HEK293 (cell line): ENCODE results near the gene SNCG.

ENCODE experiments used
- CTCF ChIA-PET: fragments of 350-600 bp; formaldehyde crosslinking; extraction: SDS; loops from one replicate; lab custom pipeline; 2021; ENCODE audit warnings: antibody characterized with exemption; lab: Yijun Ruan, JAX
- POLR2A ChIA-PET: fragments of 300-600 bp; formaldehyde crosslinking; extraction: SDS; loops from one replicate; lab custom pipeline; 2020; ENCODE audit warnings: antibody characterized with exemption, inconsistent platforms; lab: Yijun Ruan, JAX
- H3K27ac ChIP-seq: fragments of 200-500 bp; sonication (Bioruptor generic); 2 replicates; pipeline ENCODE4 v1.5.1; 2014; ENCODE audit warnings: low read depth, low read length, control low read depth, inconsistent platforms; ENCODE audit errors: extremely low read depth
- H3K36me3 ChIP-seq, 2 experiments: fragments of 200-500 bp in 1 of 2; sonication (Bioruptor generic) in 1 of 2; 1 replicate in 1 of 2; 2 replicates in 1 of 2; pipeline ENCODE4 v1.5.1; 2014 to 2017; ENCODE audit warnings: inconsistent platforms in 2 of 2, low read length in 2 of 2; ENCODE audit not compliant: control insufficient read depth in 2 of 2, insufficient read depth in 1 of 2
- H3K4me1 ChIP-seq: fragments of 200-500 bp; sonication (Bioruptor generic); 2 replicates; pipeline ENCODE4 v1.5.1; 2014; ENCODE audit warnings: mild to moderate bottlenecking, low read length, inconsistent platforms; ENCODE audit not compliant: control insufficient read depth, insufficient read depth
- H3K4me3 ChIP-seq: 2 replicates; pipeline ENCODE4 v1.5.1; 2011; ENCODE audit warnings: low read depth, mild to moderate bottlenecking, control low read depth, low read length, moderate library complexity
- H3K9me3 ChIP-seq: fragments of 200-500 bp; sonication (Bioruptor generic); 2 replicates; pipeline ENCODE4 v1.5.1; 2014; ENCODE audit warnings: low read depth, low read length, inconsistent platforms; ENCODE audit not compliant: control insufficient read depth, insufficient read depth
- ELK4 ChIP-seq: IDR thresholded peaks from 2 replicates; pipeline ENCODE4 v1.6.1; 2011; ENCODE audit warnings: mild to moderate bottlenecking, low read depth, low read length, borderline replicate concordance
- GLIS1 ChIP-seq: fragments of 450-650 bp; formaldehyde crosslinking; IDR thresholded peaks from 2 replicates; pipeline ENCODE4 v1.5.1; 2016; ENCODE audit warnings: missing biosample characterization, missing genetic modification characterization
- PATZ1 ChIP-seq: fragments of 450-650 bp; formaldehyde crosslinking; IDR thresholded peaks from 2 replicates; pipeline ENCODE4 v1.5.1; 2016; ENCODE audit warnings: missing biosample characterization, missing genetic modification characterization
- SETDB1 ChIP-seq: IDR thresholded peaks from one replicate; pipeline ENCODE4 v1.6.1; 2017; ENCODE audit warnings: mild to moderate bottlenecking, low read length, moderate library complexity, mixed read lengths; ENCODE audit not compliant: insufficient read length
- ZBTB48 ChIP-seq: fragments of 450-650 bp; formaldehyde crosslinking; IDR thresholded peaks from 2 replicates; pipeline ENCODE4 v1.5.1; 2016; ENCODE audit warnings: missing biosample characterization, missing genetic modification characterization
- ZNF239 ChIP-seq: fragments of 450-650 bp; formaldehyde crosslinking; IDR thresholded peaks from 2 replicates; pipeline ENCODE4 v1.5.1; 2016; ENCODE audit warnings: missing biosample characterization, missing genetic modification characterization
- ZNF266 ChIP-seq: fragments of 450-650 bp; formaldehyde crosslinking; IDR thresholded peaks from 2 replicates; pipeline ENCODE4 v1.5.1; 2016; ENCODE audit warnings: missing biosample characterization, missing genetic modification characterization, low read depth
- ZNF37A ChIP-seq: fragments of 450-650 bp; IDR thresholded peaks from 2 replicates; pipeline ENCODE4 v1.5.1; 2018; ENCODE audit warnings: missing biosample characterization, missing genetic modification characterization
- ZNF433 ChIP-seq: fragments of 450-650 bp; formaldehyde crosslinking; IDR thresholded peaks from 2 replicates; pipeline ENCODE4 v1.5.1; 2016; ENCODE audit warnings: missing biosample characterization, missing genetic modification characterization, low read depth
- ZNF501 ChIP-seq: fragments of 450-650 bp; formaldehyde crosslinking; IDR thresholded peaks from 2 replicates; pipeline ENCODE4 v1.5.1; 2016; ENCODE audit warnings: missing biosample characterization, missing genetic modification characterization
- ZNF513 ChIP-seq: fragments of 450-650 bp; IDR thresholded peaks from 2 replicates; pipeline ENCODE4 v1.5.1; 2018; ENCODE audit warnings: missing biosample characterization, missing genetic modification characterization
- ZNF658 ChIP-seq: fragments of 450-650 bp; formaldehyde crosslinking; IDR thresholded peaks from 2 replicates; pipeline ENCODE4; 2016; ENCODE audit warnings: missing biosample characterization, missing genetic modification characterization
- ZNF670 ChIP-seq: fragments of 450-650 bp; formaldehyde crosslinking; IDR thresholded peaks from 2 replicates; pipeline ENCODE4 v1.5.1; 2016; ENCODE audit warnings: missing biosample characterization, missing genetic modification characterization, low read depth
- ZNF692 ChIP-seq: fragments of 450-650 bp; formaldehyde crosslinking; IDR thresholded peaks from 2 replicates; pipeline ENCODE4 v1.5.1; 2016; ENCODE audit warnings: missing biosample characterization, missing genetic modification characterization
- ZNF747 ChIP-seq: fragments of 450-650 bp; formaldehyde crosslinking; IDR thresholded peaks from 2 replicates; pipeline ENCODE4 v1.5.1; 2016; ENCODE audit warnings: missing biosample characterization, missing genetic modification characterization
- ZSCAN18 ChIP-seq: fragments of 450-650 bp; formaldehyde crosslinking; IDR thresholded peaks from 2 replicates; pipeline ENCODE4 v1.5.1; 2016; ENCODE audit warnings: missing biosample characterization, missing genetic modification characterization

SNCG gene

GRCh38 chr10:86960003-86960862 lies 1.8 kb downstream of the SNCG start (continued):
- TF ChIP-seq ZNF692 (tag by site-specific recombination) = no peak
- TF ChIP-seq ZNF239 (tag by site-specific recombination) = no peak
- peak; percentile 75 for TF ChIP-seq PATZ1 (tag by site-specific recombination)
- TF ChIP-seq ZNF670 (tag by site-specific recombination) = no peak
- TF ChIP-seq SETDB1 = no peak
- no peak for TF ChIP-seq ZBTB48 (tag by site-specific recombination)
- TF ChIP-seq ZNF658 (tag by site-specific recombination) = no peak
- no peak for TF ChIP-seq ELK4
- no peak for TF ChIP-seq ZNF433 (tag by site-specific recombination)
- no peak for TF ChIP-seq ZNF37A (tag by site-specific recombination)
- no peak for TF ChIP-seq ZSCAN18 (tag by site-specific recombination)
- TF ChIP-seq ZNF266 = no peak
- no peak for TF ChIP-seq ZNF501 (tag by site-specific recombination)
- peak; percentile 71 for TF ChIP-seq GLIS1 (tag by site-specific recombination)

GRCh38 chr10:86960863-86961434 lies 2.5 kb downstream of the SNCG start:
- H3K36me3 ChIP-seq = no peaks in the 10 kb centered on the region
- CTCF ChIA-PET = interaction anchor here (0.8 to 2.5 kb wide), 14 partner anchors 9 to 274 kb away, joined by 3 to 14 read pairs (median 4); no protein-coding TSS in a partner anchor
- POLR2A ChIA-PET = interaction anchor here (1.0 kb wide), 1 partner anchor 9 kb away, joined by 4 read pairs; no protein-coding TSS in a partner anchor
- no peak overlapping the region for H3K27ac ChIP-seq
- no peaks in the 10 kb centered on the region for H3K4me1 ChIP-seq
- H3K4me3 ChIP-seq = no peak overlapping the region
- no peak for TF ChIP-seq ZNF747 (tag by site-specific recombination)
- TF ChIP-seq ZNF513 (tag by site-specific recombination) = peak; percentile 63; the same call in 1 of the 2 replicates
- no peaks in the 10 kb centered on the region for H3K9me3 ChIP-seq
